Metanephros (tissue), 2 donors: Measurements from ENCODE around the gene QRSL1. TPM values are rescaled to one million over a fixed set of nuclear protein-coding genes. Genes with fewer than 3 reads are reported as not detected.

ENCODE experiments used
- small RNA-seq: library from RNA; depleted of rRNA; stranded (forward); fragments of <200 nt; gene quantifications from one replicate; pipeline ENCODE3, GENCODE V24; 2014; ENCODE audit warnings: low replicate concordance
- total RNA-seq: library from RNA; depleted of rRNA; stranded (reverse); fragments of >200 nt; gene quantifications from one replicate; pipeline ENCODE4 v1.2.3, GENCODE V29; 2014

The QRSL1 gene, protein sequence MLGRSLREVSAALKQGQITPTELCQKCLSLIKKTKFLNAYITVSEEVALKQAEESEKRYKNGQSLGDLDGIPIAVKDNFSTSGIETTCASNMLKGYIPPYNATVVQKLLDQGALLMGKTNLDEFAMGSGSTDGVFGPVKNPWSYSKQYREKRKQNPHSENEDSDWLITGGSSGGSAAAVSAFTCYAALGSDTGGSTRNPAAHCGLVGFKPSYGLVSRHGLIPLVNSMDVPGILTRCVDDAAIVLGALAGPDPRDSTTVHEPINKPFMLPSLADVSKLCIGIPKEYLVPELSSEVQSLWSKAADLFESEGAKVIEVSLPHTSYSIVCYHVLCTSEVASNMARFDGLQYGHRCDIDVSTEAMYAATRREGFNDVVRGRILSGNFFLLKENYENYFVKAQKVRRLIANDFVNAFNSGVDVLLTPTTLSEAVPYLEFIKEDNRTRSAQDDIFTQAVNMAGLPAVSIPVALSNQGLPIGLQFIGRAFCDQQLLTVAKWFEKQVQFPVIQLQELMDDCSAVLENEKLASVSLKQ
- total RNA-seq: 15.5 TPM

DNA sequence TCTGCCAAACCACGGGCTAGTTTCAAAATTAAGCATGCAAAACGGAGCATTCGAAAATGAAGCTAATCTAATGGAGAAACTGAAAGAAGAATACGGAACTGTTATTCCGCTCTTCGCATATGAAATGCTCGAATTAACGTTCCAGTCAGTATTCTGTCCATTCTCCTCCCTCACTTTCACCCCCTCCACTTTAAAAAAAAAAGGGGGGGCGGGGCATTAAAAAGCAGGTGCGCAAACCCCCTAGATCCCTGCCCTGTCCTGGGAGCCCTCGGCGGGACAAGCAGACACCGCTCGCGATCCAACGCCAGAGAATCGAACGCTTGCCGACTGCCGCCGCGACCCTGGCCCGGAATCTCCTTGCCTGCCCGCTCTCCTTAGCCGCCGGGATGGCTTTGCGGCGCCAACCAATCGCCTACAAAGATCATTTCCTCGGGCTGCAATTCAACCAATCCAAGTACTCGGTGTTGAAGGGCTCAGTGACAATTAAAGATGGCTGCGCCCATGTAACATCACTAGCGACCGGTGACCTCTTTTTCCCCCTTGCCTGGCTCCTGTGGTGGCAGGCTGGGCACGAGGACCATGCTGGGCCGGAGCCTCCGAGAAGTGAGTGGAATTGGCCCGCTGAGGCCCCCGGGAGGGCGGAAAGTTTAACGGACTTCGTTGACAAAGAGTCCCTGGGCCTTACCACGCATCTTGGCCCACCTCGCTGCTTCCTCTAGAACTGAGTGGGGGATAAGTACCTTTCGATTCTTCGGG lies at the start of gene QRSL1, which contains the start of gene RTN4IP1:
QRSL1 (plus strand) TSS at position 476 of the 756 bp plus-strand sequence; CDS start at position 580, 104 bp downstream.
RTN4IP1 (minus strand) TSS at position 396 of the 756 bp plus-strand sequence. CDS start 477 bp downstream, outside the sequence.

Small RNA genes lying within 50 kb of the gene (small RNA-seq; reads per million reads assigned to genes)
- not detected for gene RNU6-527P

Other genes starting within 250 kb of the QRSL1 start
- 4.7 TPM for gene RTN4IP1, start 80 bp upstream of the QRSL1 start, total RNA-seq